HCT116 (cell line): ENCODE results near the gene COL23A1. TPM values are rescaled to one million over a fixed set of nuclear protein-coding genes. Genes with fewer than 3 reads are reported as not detected.

Experiments used
- ATAC-seq: fragments of 200-7000 bp; cut with Tn5 transposase; 2 replicates; pipeline ENCODE4 v1.9.1; 2020; ENCODE audit warnings: mild to moderate bottlenecking, moderate library complexity
- BruUV-seq: library from RNA; stranded (reverse); fragments of 400-500 nt; replicated peaks from 2 replicates; lab custom pipeline; 2021; lab: Mats Ljungman, UMichigan
- CTCF ChIA-PET: fragments of 300-600 bp; sonication (Branson Sonifier 250); formaldehyde crosslinking; loops from one replicate; lab custom pipeline; 2021; ENCODE audit warnings: antibody characterized with exemption; lab: Charles Lee
- POLR2A ChIA-PET: fragments of 300-600, 350-600 bp; sonication (Branson Sonifier 250); formaldehyde crosslinking; loops from one replicate; lab custom pipeline; 2021; ENCODE audit warnings: antibody characterized with exemption; lab: Charles Lee
- RAD21 ChIA-PET, 2 experiments: fragments of 300-600 bp; sonication (Branson Sonifier 250); formaldehyde crosslinking; loops; one replicate each; lab custom pipeline; 2023; ENCODE audit warnings: low total read pairs in 2 of 2; ENCODE audit not compliant: uncharacterized antibody in 2 of 2, unreplicated experiment in 2 of 2, low non-redundant PET in 1 of 2; lab: Charles Lee
- DNase-seq: peaks from one replicate; pipeline ENCODE4 v3.0.0-alpha.2; 2010; ENCODE audit warnings: low read depth, low spot score
- H2AFZ ChIP-seq: fragments of 200-600 bp; shearing (Covaris generic), sonication (generic); 2 replicates; pipeline ENCODE4 v1.6.1; 2017; ENCODE audit warnings: low read depth, mixed run types, mixed read lengths, antibody characterized with exemption, low read length; ENCODE audit not compliant: poor library complexity, severe bottlenecking
- H3K27ac ChIP-seq: 2 replicates; pipeline ENCODE4 v1.5.1; 2012; ENCODE audit warnings: low read depth, low read length
- H3K27me3 ChIP-seq: fragments of 200-600 bp; sonication (generic); 2 replicates; pipeline ENCODE4 v1.6.1; 2016; ENCODE audit warnings: mixed run types, low read length, mixed read lengths; ENCODE audit not compliant: insufficient read depth
- H3K36me3 ChIP-seq, 2 experiments: fragments of 200-500 bp in 1 of 2; fragments of 200-600 bp in 1 of 2; sonication (Bioruptor generic) in 1 of 2; sonication (generic) in 1 of 2; 2 replicates each; pipeline versions ENCODE4 v1.5.1 to v1.6.1; 2014 to 2016; ENCODE audit warnings: low read length in 2 of 2, inconsistent platforms in 1 of 2, mixed read lengths in 1 of 2, mixed run types in 1 of 2; ENCODE audit not compliant: insufficient read depth in 2 of 2, control insufficient read depth in 1 of 2
- H3K4me1 ChIP-seq, 2 experiments: fragments of 200-600 bp in 1 of 2; sonication (generic) in 1 of 2; 2 replicates each; pipeline versions ENCODE4 v1.5.1 to v1.6.1; 2012 to 2017; ENCODE audit warnings: low read length in 2 of 2, inconsistent platforms in 1 of 2, mild to moderate bottlenecking in 1 of 2, mixed read lengths in 1 of 2, mixed run types in 1 of 2, moderate library complexity in 1 of 2; ENCODE audit not compliant: insufficient read depth in 2 of 2, control insufficient read depth in 1 of 2
- H3K4me2 ChIP-seq: fragments of 200-600 bp; sonication (generic); 2 replicates; pipeline ENCODE4 v1.6.1; 2017; ENCODE audit warnings: mixed run types, low read length, mixed read lengths
- H3K4me3 ChIP-seq, 2 experiments: fragments of 200-600 bp in 1 of 2; sonication (generic) in 1 of 2; replicated peaks in 1 of 2; 2 replicates each; pipeline ENCODE4 v1.5.1; 2011 to 2016; ENCODE audit warnings: low read length in 2 of 2, control low read depth in 1 of 2, low read depth in 1 of 2, mild to moderate bottlenecking in 1 of 2, mixed read lengths in 1 of 2, mixed run types in 1 of 2
- H3K79me2 ChIP-seq: fragments of 200-600 bp; sonication (generic); 2 replicates; pipeline ENCODE4 v1.6.1; 2017; ENCODE audit warnings: mild to moderate bottlenecking, mixed run types, low read length, moderate library complexity, mixed read lengths; ENCODE audit not compliant: insufficient read depth
- H3K9ac ChIP-seq: fragments of 200-600 bp; sonication (generic); 2 replicates; pipeline ENCODE4 v1.6.1; 2016; ENCODE audit warnings: low read length, mixed read lengths
- H3K9me2 ChIP-seq: fragments of 200-600 bp; sonication (generic), shearing (Covaris generic); 2 replicates; pipeline ENCODE4 v1.6.1; 2017; ENCODE audit warnings: mixed run types, mild to moderate bottlenecking, moderate library complexity; ENCODE audit not compliant: insufficient read depth
- H3K9me3 ChIP-seq, 2 experiments: fragments of 200-500 bp in 1 of 2; fragments of 200-600 bp in 1 of 2; sonication (Bioruptor generic) in 1 of 2; sonication (generic) in 1 of 2; 2 replicates each; pipeline ENCODE4 v1.6.1; 2014 to 2017; ENCODE audit warnings: low read length in 2 of 2, mixed read lengths in 2 of 2, inconsistent platforms in 1 of 2, low read depth in 1 of 2, mild to moderate bottlenecking in 1 of 2, mixed run types in 1 of 2, moderate library complexity in 1 of 2; ENCODE audit not compliant: control insufficient read depth in 1 of 2, insufficient read depth in 1 of 2
- H4K20me1 ChIP-seq: fragments of 200-600 bp; sonication (generic), shearing (Covaris generic); 2 replicates; pipeline ENCODE4 v1.6.1; 2017; ENCODE audit warnings: mixed run types, mild to moderate bottlenecking, moderate library complexity; ENCODE audit not compliant: insufficient read depth
- CEBPB ChIP-seq: IDR thresholded peaks from 2 replicates; pipeline ENCODE4 v1.6.1; 2012; ENCODE audit warnings: low read depth
- CTCF ChIP-seq, 3 experiments: fragments of 200-600 bp in 1 of 3; sonication (generic) in 1 of 3; IDR thresholded peaks in 2 of 3; conservative IDR thresholded peaks in 1 of 3; 2 replicates each; pipeline ENCODE4 v1.5.1; 2012 to 2017; ENCODE audit warnings: low read depth in 2 of 3, low read length in 2 of 3, antibody characterized with exemption in 1 of 3, borderline replicate concordance in 1 of 3, control low read depth in 1 of 3, mild to moderate bottlenecking in 1 of 3, mixed read lengths in 1 of 3, mixed run types in 1 of 3, moderate library complexity in 1 of 3; ENCODE audit not compliant: insufficient read depth in 1 of 3
- FOSL1 ChIP-seq: IDR thresholded peaks from 2 replicates; pipeline ENCODE4 v1.6.1; 2012; ENCODE audit warnings: low read depth
- JUND ChIP-seq: IDR thresholded peaks from 2 replicates; pipeline ENCODE4 v1.6.1; 2012
- POLR2A ChIP-seq: IDR thresholded peaks from 2 replicates; pipeline ENCODE4 v1.7.0; 2011; ENCODE audit warnings: borderline replicate concordance; ENCODE audit not compliant: insufficient read depth, insufficient read length; ENCODE audit errors: extremely low read depth
- POLR2AphosphoS5 ChIP-seq: IDR thresholded peaks from 2 replicates; pipeline ENCODE4 v1.6.1; 2011; ENCODE audit warnings: mild to moderate bottlenecking, low read depth, low read length, moderate library complexity
- SP1 ChIP-seq: IDR thresholded peaks from 2 replicates; pipeline ENCODE4 v1.6.1; 2012; ENCODE audit warnings: low read depth
- TCF7L2 ChIP-seq: IDR thresholded peaks from 2 replicates; pipeline ENCODE4 v1.7.0; 2011; ENCODE audit warnings: borderline replicate concordance, inconsistent platforms; ENCODE audit not compliant: insufficient read depth, insufficient read length; ENCODE audit errors: extremely low read depth
- ZFX ChIP-seq: fragments of 450-650 bp; IDR thresholded peaks from 2 replicates; pipeline ENCODE4 v1.6.1; 2017
- intact Hi-C: fragments of 100-400 bp; cut with micrococcal nuclease; formaldehyde crosslinking; loops from 2 replicates; pipeline ENCODE4 v1.10.0; 2022
- total RNA-seq: library from RNA; stranded (reverse); gene quantifications from one replicate; pipeline ENCODE4 v1.2.1, GENCODE V29; 2021; ENCODE audit not compliant: unreplicated experiment
- TF ChIP-seq, protein P1 (sequence below): IDR thresholded peaks from 2 replicates; pipeline ENCODE4 v1.6.1; 2012; ENCODE audit warnings: low read depth
- TF ChIP-seq, protein P2 (sequence below): IDR thresholded peaks from 2 replicates; pipeline ENCODE4 v1.6.1; 2011; ENCODE audit warnings: mild to moderate bottlenecking, low read length, moderate library complexity; ENCODE audit not compliant: insufficient replicate concordance; ENCODE audit errors: extremely low read depth

COL23A1 gene
- total RNA-seq, 1 experiment from 2014 or later, result not detected

- Histone ChIP-seq H3K4me1 (no peaks in the 10 kb centered on the region), H3K9me2 (no peaks in the 10 kb centered on the region), H3K4me2 (no peak overlapping the region), H2AFZ (no peak overlapping the region), H3K79me2 (no peaks in the 10 kb centered on the region; the same call in 1 of the 2 replicates), H3K4me3 (no peak overlapping the region), H3K36me3 (peaks cover 32 to 44% of the 10 kb centered on the region in 2 experiments), H3K27me3 (no peaks in the 10 kb centered on the region), H4K20me1 (no peaks in the 10 kb centered on the region), H3K9me3 (0 out of 4 replicates have a peak, but pooled peaks cover 0 to 3% of the 10 kb centered on the region in 2 experiments), H3K27ac (no peak overlapping the region), H3K9ac (no peak overlapping the region)
- no TSS peak for BruUV-seq
- ATAC-seq, result no peak
- TF ChIP-seq FOSL1 (no peak), POLR2AphosphoS5 (no peak), TCF7L2 (no peak), CTCF (IDR thresholded peaks at IDR 0.05 in 2 of 3, conservative IDR thresholded peaks at IDR 0.05 in 1 of 3; ENCODE audit: borderline replicate concordance in 1 of 3, insufficient read depth in 1 of 3, low read depth in 2 of 3, low read length in 2 of 3) (no peak), JUND (no peak), ZFX (no peak), POLR2A (no peak), CEBPB (no peak), SP1 (no peak)
- TF ChIP-seq, protein P1, sequence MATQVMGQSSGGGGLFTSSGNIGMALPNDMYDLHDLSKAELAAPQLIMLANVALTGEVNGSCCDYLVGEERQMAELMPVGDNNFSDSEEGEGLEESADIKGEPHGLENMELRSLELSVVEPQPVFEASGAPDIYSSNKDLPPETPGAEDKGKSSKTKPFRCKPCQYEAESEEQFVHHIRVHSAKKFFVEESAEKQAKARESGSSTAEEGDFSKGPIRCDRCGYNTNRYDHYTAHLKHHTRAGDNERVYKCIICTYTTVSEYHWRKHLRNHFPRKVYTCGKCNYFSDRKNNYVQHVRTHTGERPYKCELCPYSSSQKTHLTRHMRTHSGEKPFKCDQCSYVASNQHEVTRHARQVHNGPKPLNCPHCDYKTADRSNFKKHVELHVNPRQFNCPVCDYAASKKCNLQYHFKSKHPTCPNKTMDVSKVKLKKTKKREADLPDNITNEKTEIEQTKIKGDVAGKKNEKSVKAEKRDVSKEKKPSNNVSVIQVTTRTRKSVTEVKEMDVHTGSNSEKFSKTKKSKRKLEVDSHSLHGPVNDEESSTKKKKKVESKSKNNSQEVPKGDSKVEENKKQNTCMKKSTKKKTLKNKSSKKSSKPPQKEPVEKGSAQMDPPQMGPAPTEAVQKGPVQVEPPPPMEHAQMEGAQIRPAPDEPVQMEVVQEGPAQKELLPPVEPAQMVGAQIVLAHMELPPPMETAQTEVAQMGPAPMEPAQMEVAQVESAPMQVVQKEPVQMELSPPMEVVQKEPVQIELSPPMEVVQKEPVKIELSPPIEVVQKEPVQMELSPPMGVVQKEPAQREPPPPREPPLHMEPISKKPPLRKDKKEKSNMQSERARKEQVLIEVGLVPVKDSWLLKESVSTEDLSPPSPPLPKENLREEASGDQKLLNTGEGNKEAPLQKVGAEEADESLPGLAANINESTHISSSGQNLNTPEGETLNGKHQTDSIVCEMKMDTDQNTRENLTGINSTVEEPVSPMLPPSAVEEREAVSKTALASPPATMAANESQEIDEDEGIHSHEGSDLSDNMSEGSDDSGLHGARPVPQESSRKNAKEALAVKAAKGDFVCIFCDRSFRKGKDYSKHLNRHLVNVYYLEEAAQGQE, result no peak
- TF ChIP-seq, protein P2, sequence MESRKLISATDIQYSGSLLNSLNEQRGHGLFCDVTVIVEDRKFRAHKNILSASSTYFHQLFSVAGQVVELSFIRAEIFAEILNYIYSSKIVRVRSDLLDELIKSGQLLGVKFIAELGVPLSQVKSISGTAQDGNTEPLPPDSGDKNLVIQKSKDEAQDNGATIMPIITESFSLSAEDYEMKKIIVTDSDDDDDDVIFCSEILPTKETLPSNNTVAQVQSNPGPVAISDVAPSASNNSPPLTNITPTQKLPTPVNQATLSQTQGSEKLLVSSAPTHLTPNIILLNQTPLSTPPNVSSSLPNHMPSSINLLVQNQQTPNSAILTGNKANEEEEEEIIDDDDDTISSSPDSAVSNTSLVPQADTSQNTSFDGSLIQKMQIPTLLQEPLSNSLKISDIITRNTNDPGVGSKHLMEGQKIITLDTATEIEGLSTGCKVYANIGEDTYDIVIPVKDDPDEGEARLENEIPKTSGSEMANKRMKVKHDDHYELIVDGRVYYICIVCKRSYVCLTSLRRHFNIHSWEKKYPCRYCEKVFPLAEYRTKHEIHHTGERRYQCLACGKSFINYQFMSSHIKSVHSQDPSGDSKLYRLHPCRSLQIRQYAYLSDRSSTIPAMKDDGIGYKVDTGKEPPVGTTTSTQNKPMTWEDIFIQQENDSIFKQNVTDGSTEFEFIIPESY, result no peak
- no peak for DNase-seq
- POLR2A ChIA-PET, result no interaction called here
- intact Hi-C loops, result no loop called here
- CTCF ChIA-PET, result no interaction called here
- RAD21 ChIA-PET, result no interaction called here
Observed at GRCh38 chr5:178606269-178606668, 16.1 kb upstream of the COL23A1 start.
